GM12875 (cell line): ENCODE measurements around the gene PAXX.

Source experiments
- H3K4me3 ChIP-seq: one replicate; pipeline ENCODE4 v1.5.1; 2011; ENCODE audit warnings: low read depth, low read length, control low read depth
- CTCF ChIP-seq: IDR thresholded peaks from 2 replicates; pipeline ENCODE4 v1.5.1; 2011; ENCODE audit warnings: low read depth, mild to moderate bottlenecking, control low read depth, inconsistent platforms, low read length, moderate library complexity, borderline replicate concordance; ENCODE audit not compliant: insufficient read depth

Gene PAXX

GRCh38 chr9:136951541-136952320 lies 40.5 kb upstream of the PAXX start, which contains the start of gene LCN12:
Gene LCN12, plus strand, starts transcription at chr9:136952273. Its CDS starts 55 bp downstream, at chr9:136952328.
- no peak within 1 kb of the TSS for H3K4me3 ChIP-seq
- TF ChIP-seq CTCF: no peak

- no peak overlapping the region for H3K4me3 ChIP-seq
- TF ChIP-seq CTCF: no peak
These were observed 39.8 kb upstream of the PAXX start for GRCh38 chr9:136952321-136952850.

- TF ChIP-seq CTCF: no peak
- H3K4me3 ChIP-seq: no peak overlapping the region
These were observed 39.1 kb upstream of the PAXX start for GRCh38 chr9:136952876-136953770.

- no peak overlapping the region for H3K4me3 ChIP-seq
- no peak for TF ChIP-seq CTCF
These were observed 38.4 kb upstream of the PAXX start for GRCh38 chr9:136953771-136954269.

DNA sequence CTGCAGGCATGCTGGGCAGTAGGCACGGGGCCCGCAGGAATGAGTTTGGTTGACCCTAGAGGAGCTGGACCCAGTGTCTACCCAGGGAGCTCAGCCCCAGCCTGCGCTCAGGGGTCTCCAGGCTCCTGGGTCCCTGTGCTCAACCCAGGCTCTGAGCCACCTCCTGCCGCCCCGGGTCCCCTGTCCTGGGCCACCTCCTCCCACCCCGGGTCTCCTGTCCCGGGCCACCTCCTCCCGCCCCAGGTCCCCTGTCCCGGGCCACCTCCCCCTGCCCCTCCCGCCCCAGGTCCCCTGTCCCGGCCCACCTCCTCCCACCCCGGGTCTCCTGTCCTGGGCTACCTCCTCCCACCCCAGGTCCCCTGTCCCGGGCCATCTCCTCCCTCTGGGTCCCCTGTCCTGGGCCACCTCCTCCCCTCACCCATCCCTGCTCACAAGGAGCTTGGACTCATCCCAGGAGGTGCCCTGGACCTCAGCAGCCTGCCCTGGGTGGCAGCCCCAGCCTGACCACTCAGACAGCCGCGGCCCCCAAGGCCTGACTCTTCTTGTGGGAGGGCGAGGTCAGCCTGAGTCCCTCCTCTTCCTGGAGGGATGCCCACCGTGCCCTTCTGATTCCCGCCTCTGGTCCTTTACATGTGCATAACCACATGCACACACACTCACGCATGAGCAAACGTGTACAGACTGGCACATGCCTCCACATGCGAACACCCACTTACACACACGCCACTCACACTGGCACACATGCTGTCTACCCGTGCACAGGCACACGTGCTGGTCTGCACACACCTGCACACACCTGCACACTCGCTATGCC lies 37.7 kb upstream of the PAXX start:
- no peak for TF ChIP-seq CTCF
- no peak overlapping the region for H3K4me3 ChIP-seq

GRCh38 chr9:136955202-136955942 lies 36.9 kb upstream of the PAXX start:
- TF ChIP-seq CTCF: no peak

More at GRCh38 chr9:136955202-136955942, 36.9 kb upstream of the PAXX start:
- no peak overlapping the region for H3K4me3 ChIP-seq
